Measurements from ENCODE around the gene CHCHD1.

CHCHD1 gene

GRCh38 chr10:73781879-73782748 lies at the start of gene CHCHD1:
TSS of gene CHCHD1 (plus strand) at chr10:73782048. CDS start at chr10:73782076, 28 bp downstream.
- peak within 1 kb of the TSS; percentile 70 for H3K4me2 ChIP-seq (ENCODE audit: insufficient read depth, low read length)
- H3K79me2 ChIP-seq (ENCODE audit: insufficient read depth, low read length) = peaks cover 79% of the 10 kb centered on the region
- peak within 1 kb of the TSS; percentile 69 for H2AFZ ChIP-seq (ENCODE audit: low read depth, low read length)
- no peaks in the 10 kb centered on the region for H3K27me3 ChIP-seq (ENCODE audit: insufficient read depth, low read length, poor library complexity)
- peak within 1 kb of the TSS; percentile 78 for H3K9ac ChIP-seq (ENCODE audit: low read depth, low read length)
- peaks cover 8% of the 10 kb centered on the region; the same call in 1 of the 2 replicates for H4K20me1 ChIP-seq (ENCODE audit: insufficient read depth, low read length)
- peaks cover 60% of the 10 kb centered on the region for H3K4me1 ChIP-seq (ENCODE audit: insufficient read depth, low read length)
- H3K27ac ChIP-seq (ENCODE audit: low read length) = peak within 1 kb of the TSS; percentile 80
- DNase-seq (peak; percentile 93), ATAC-seq (ENCODE audit: insufficient read depth, low read depth) (peak; percentile 76)
- no peak for TF ChIP-seq CTCF (IDR thresholded peaks at IDR 0.05; ENCODE audit: borderline replicate concordance, extremely low read depth, low read length, poor library complexity, severe bottlenecking)
- TF ChIP-seq EZH2 (IDR thresholded peaks at IDR 0.05; ENCODE audit: borderline replicate concordance, low read depth, low read length, severe bottlenecking) = no peak
- H3K4me3 ChIP-seq (ENCODE audit: low read depth in 1 of 2, low read length in 2 of 2) = peak within 1 kb of the TSS; percentile 80 to 86
- H3K36me3 ChIP-seq (ENCODE audit: insufficient read depth, low read length) = peaks cover 28% of the 10 kb centered on the region
- H3K9me3 ChIP-seq (ENCODE audit: insufficient read depth, low read length, severe bottlenecking) = no peaks in the 10 kb centered on the region

GRCh38 chr10:73732426-73732825 lies 49.4 kb upstream of the CHCHD1 start:
- peaks cover 47% of the 10 kb centered on the region for H3K79me2 ChIP-seq (ENCODE audit: insufficient read depth, low read length)
- no peak for ATAC-seq (ENCODE audit: insufficient read depth, low read depth)
- no peak overlapping the region for H3K4me2 ChIP-seq (ENCODE audit: insufficient read depth, low read length)

GRCh38 chr10:73732931-73733623 lies 48.8 kb upstream of the CHCHD1 start:
- no peak for TF ChIP-seq CTCF (IDR thresholded peaks at IDR 0.05; ENCODE audit: borderline replicate concordance, extremely low read depth, low read length, poor library complexity, severe bottlenecking)
- TF ChIP-seq EZH2 (IDR thresholded peaks at IDR 0.05; ENCODE audit: borderline replicate concordance, low read depth, low read length, severe bottlenecking) = no peak
- H3K4me3 ChIP-seq (ENCODE audit: low read depth in 1 of 2, low read length in 2 of 2) = no peak overlapping the region
- no peaks in the 10 kb centered on the region for H4K20me1 ChIP-seq (ENCODE audit: insufficient read depth, low read length)
- no peak overlapping the region for H3K27ac ChIP-seq (ENCODE audit: low read length)
- H2AFZ ChIP-seq (ENCODE audit: low read depth, low read length) = no peak overlapping the region
- H3K4me2 ChIP-seq (ENCODE audit: insufficient read depth, low read length) = no peak overlapping the region
- no peaks in the 10 kb centered on the region for H3K9me3 ChIP-seq (ENCODE audit: insufficient read depth, low read length, severe bottlenecking)
- no peak overlapping the region for H3K9ac ChIP-seq (ENCODE audit: low read depth, low read length)
- peaks cover 39% of the 10 kb centered on the region for H3K4me1 ChIP-seq (ENCODE audit: insufficient read depth, low read length)
- H3K79me2 ChIP-seq (ENCODE audit: insufficient read depth, low read length) = peaks cover 47% of the 10 kb centered on the region
- ATAC-seq (ENCODE audit: insufficient read depth, low read depth) = no peak
- peaks cover 26% of the 10 kb centered on the region for H3K36me3 ChIP-seq (ENCODE audit: insufficient read depth, low read length)
- no peaks in the 10 kb centered on the region for H3K27me3 ChIP-seq (ENCODE audit: insufficient read depth, low read length, poor library complexity)
- DNase-seq = no peak

More at GRCh38 chr10:73732426-73732825, 49.4 kb upstream of the CHCHD1 start:
- H2AFZ ChIP-seq (ENCODE audit: low read depth, low read length) = no peak overlapping the region
- H3K27me3 ChIP-seq (ENCODE audit: insufficient read depth, low read length, poor library complexity) = no peaks in the 10 kb centered on the region
- H3K4me3 ChIP-seq (ENCODE audit: low read depth in 1 of 2, low read length in 2 of 2) = no peak overlapping the region
- peaks cover 32% of the 10 kb centered on the region for H3K36me3 ChIP-seq (ENCODE audit: insufficient read depth, low read length)
- TF ChIP-seq EZH2 (IDR thresholded peaks at IDR 0.05; ENCODE audit: borderline replicate concordance, low read depth, low read length, severe bottlenecking) = no peak
- no peak for TF ChIP-seq CTCF (IDR thresholded peaks at IDR 0.05; ENCODE audit: borderline replicate concordance, extremely low read depth, low read length, poor library complexity, severe bottlenecking)
- no peaks in the 10 kb centered on the region for H3K9me3 ChIP-seq (ENCODE audit: insufficient read depth, low read length, severe bottlenecking)
- H3K27ac ChIP-seq (ENCODE audit: low read length) = no peak overlapping the region
- H3K4me1 ChIP-seq (ENCODE audit: insufficient read depth, low read length) = peaks cover 39% of the 10 kb centered on the region
- no peak for DNase-seq
- no peaks in the 10 kb centered on the region for H4K20me1 ChIP-seq (ENCODE audit: insufficient read depth, low read length)
- no peak overlapping the region for H3K9ac ChIP-seq (ENCODE audit: low read depth, low read length)
